Measurements from ENCODE around the gene KLHL8.
"Not testable (repeated sequence)": the region's sequence is repeated elsewhere in the genome, so short reads cannot be mapped to it uniquely, and the experiment has no call there.

KLHL8 gene

DNA sequence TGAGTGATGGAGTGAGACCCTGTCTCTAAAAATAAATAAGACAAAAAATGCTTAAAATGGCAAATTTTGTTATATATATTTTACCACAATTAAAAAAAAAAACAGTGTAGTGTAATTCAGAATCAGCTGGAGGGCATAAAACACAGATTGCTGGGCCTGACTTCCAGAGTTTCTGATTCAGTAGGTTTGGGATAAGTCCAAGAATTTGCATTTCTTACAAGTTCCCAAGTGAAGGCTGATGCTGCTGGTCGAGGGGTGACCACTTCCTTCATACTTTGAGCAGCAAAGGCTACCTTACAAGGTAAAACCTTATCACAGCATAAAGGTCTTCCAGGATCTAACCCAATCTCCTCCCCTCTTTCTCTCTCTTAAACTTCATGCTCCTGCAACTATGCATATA, 40.7 kb downstream of the KLHL8 start:
- DNase-seq (ENCODE audit: low read depth, low spot score), result no peak

DNA sequence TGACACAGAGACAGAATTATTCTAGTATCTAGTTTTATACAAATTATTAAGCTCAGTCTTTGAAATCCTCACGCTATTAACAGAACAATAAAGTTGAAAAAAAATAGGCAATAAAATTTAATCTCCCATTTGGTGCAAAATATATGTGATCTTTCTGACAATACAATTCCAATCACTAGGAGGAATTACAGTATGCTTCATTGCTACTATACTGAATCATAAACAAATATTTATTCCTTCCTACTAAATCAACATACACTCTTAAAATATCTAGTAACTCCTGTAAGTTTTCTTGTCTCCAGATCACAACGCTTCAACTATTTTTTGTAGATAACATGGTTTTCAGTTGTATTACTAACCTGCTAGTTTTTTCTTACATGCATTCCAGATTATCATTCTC, 45.7 kb downstream of the KLHL8 start:
- no peak for DNase-seq (ENCODE audit: low read depth, low spot score)

DNA sequence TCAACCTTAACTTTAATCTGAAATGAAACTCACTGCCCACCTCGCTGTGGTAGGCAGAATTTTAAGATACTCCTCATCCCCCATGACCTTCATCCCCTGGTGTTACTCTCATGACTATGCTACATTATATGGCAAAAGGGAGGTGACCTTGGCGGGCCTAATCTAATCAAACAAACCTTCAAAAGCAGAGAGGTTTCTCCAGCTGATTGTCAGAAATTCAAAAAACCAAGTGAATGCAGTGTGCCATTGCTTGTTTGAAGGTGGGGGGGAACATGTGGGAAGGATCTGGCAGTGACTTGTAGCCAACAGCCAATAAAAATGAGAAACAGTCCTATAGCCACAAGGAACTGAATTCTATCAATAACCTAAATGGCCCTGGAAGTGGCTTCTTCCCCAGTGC, 48.5 kb downstream of the KLHL8 start:
- DNase-seq (ENCODE audit: low read depth, low spot score), result no peak

DNA sequence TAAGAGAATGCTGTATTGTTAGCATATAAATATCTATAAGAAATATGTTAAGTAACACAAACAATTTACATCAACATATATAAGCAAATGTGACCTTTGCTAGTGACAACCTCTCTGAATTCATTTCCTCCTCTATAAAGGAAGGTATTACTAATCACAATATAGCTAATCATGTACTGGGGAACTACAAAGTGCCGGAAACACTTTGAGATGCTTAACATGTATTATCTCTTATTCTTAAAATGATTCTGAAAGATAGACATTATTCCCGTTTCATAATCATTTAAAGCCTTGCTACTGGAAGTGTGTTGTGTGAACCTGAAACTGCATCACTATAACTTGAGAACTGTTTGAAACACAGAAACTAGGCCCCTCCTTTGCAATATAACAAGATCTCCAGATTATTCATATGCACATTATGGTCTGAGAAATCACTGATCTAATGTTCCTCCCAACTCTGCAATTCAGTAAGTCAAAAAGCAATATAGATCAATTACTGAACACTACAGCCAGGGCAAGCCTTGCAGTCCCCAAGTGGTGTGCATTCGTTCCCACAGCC, 54.0 kb downstream of the KLHL8 start:
- DNase-seq (ENCODE audit: low read depth, low spot score), result no peak

DNA sequence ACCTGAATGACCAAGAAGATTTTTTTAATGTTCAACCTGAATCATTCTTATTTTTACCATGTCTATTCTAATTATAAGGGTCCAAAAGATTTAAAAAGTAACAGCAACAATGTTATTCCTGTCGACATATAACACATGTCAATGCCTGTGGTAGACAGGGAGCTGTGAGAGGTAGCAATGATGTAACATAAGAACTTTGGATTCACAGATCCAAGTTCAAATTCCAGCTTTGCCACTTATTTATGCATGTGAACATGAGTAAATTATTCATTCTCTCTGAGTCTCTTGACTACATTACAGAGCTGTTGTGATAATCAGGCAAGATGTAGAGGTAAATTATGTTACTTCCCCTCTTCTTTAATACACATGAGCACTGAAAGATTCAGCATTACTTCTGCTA, 54.5 kb downstream of the KLHL8 start:
- no peak for DNase-seq (ENCODE audit: low read depth, low spot score)

DNA sequence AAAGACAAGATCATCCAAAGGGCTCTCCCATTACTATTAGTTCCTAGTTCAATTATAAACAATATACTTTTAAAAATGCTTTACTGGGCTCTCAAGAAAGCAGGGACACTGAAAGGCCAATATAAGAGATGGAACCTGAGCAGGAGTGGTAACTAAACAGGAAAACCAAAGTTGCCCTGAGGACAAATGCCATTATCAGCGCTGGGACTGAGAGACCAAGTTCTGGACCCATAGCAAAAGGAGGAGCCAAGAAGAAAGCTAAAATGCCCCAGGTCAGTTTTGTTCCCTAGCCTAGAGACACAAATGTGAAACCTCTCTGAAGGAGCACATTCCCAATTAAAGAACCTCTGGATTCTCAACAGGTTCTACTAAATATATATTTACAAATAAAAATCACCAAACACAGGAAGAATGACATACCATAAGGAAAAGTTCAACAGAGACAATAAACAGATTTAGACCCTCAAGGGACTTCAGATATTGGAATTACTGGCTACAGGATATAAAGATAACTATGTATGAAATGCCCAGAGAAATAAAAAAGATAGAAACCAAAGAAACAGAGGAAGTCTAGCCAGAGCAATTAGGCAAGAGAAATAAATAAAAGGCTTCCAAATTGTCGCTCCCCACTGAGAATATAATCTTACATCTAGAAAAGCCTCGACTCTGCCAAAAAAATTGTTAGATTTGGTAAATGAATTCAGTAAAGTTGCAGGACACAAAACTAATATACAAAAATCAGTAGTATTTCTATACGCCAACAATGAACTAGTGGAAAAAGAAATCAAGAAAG, 67.1 kb downstream of the KLHL8 start:
- DNase-seq (ENCODE audit: low read depth, low spot score), result peak; percentile 71

DNA sequence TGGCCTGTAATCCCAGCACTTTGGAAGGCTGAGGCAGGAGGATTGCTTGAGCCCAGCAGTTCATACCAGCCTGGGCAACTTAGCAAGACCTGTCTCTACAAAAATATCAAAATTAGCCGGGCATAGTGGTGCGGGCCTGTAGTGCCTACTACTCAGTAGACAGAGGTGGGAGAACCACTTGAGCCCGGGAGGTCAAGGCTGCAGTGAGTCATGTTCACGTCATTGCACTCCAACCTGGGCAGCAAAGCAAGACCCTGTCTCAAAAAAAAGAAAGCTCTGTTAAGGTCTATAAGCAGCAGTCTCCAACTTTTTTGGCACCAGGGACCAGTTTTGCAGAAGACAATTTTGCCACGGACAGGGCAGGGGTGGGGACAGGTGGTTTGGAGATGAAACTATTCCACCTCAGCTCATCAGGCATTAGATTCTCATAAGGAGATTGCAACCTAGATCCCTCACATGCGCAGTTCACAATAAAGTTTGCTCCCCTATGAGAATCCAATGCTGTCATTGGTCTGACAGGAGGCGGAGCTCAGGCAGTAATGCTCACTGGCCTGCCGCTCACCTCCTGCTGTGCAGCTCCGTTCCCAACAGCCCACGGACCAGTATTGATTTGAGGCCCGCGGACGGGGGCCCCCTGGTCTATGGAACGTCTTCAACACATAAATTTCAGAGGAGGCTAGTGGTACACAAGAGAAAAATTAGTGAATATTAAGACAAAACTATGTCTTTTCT, 67.9 kb downstream of the KLHL8 start:
- DNase-seq (ENCODE audit: low read depth, low spot score), result peak; percentile 31

DNA sequence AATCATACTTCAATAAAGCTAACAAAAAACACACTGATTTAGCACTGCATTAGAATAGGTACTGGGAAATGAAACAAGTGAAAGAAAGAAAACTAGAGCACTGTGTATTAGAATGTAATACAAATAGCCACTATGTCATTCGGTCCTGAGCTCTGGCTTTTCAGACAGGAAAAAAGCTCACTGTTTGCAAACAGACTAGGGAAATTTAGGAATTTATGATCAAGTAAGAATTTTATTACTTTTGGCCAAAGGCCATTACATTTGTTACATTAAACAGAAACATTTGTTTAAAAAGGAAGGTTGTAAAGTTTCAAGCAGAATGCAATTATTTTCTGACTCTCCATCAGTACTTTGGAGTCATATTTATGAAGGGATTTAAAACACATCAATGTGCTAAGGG, 68.7 kb downstream of the KLHL8 start:
- no peak for DNase-seq (ENCODE audit: low read depth, low spot score)

DNA sequence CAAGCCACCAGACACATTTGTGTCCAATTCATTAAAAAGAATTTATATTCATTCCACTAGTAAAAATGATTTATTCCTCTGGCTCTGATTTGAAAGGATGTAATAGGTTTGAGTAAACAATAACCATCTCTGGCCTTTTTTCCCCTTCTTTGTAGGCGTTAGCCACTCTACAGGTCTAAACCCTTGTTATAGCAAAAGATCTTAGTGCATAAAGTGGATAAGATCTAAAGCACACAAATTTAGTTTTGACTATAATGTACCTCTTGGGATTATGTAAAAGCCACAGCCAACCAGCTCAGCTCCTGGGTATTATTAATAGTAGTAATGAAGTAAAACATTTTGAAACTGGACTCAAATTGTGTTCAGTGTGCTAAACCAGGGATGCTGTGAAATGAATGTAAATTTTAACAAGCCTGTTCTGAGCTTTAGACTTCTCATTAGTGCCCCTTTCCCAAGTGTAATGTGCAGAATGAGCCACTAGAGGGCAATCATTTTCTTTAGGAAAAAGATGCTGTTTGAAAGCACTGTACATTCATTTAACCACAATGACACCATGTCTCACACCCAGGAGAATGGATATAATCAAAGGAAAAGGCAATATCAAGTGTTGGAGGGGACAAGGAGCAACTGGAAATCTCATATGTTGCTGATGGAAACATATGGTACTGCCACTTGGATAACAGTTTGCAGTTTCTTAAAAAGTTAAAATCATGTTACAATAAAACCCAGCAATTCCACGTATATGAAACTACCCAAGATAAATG, 69.7 kb downstream of the KLHL8 start:
- DNase-seq (ENCODE audit: low read depth, low spot score), result peak; percentile 20

DNA sequence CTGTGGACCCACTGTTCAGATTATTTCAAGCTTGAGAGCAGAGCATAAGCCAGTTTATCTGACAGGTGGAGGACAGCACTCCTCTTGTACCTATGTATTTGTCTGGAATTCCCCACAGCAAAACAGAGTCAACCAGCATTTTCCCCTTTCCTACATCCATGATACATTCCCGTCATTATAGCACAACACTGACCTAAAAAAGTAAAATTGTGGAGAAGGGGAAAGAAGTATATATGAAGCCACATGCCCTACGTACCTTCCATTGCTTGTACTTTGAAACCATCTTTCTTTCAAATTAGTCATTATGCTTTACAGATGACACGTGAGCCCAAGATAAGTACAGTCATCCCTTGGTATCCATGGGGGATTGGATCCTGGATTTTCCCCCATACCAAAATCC, 73.3 kb downstream of the KLHL8 start:
- DNase-seq (ENCODE audit: low read depth, low spot score), result no peak

DNA sequence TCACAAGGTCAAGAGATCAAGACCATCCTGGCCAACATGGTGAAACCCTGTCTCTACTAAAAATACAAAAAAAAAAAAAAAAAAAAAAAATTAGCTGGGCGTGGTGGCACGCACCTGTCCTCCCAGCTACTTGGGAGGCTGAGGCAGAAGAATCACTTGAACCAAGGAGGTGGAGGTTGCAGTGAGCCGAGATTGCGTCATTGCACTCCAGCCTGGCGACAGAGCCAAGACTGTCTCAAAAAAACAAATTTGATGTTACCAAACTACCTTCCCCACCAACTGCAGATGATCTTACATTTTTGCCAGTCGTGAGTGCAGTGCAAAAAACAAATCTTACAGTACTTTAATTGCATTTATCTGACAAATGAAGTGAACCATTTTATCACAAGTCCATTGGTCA, 74.5 kb downstream of the KLHL8 start:
- DNase-seq (ENCODE audit: low read depth, low spot score), result not testable (repeated sequence)

DNA sequence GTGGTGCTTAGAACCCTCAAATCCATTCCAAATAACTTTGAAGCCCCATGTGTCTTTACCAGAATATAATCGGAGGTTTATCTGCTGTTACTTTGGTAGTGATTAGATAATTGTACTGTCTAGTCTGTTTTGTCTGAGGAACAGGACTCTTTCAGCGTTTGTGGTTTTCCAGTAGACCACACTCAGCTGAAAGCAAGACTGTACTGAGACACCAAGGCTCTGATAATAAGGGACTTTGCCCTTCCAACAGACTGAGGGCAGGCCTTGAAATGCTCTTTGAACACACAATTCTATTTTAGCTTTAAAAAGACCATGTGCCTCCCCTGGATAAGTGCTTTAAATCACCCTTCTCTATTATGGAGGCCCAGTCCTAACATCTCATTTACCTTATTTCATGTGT, 76.1 kb downstream of the KLHL8 start:
- no peak for DNase-seq (ENCODE audit: low read depth, low spot score)

DNA sequence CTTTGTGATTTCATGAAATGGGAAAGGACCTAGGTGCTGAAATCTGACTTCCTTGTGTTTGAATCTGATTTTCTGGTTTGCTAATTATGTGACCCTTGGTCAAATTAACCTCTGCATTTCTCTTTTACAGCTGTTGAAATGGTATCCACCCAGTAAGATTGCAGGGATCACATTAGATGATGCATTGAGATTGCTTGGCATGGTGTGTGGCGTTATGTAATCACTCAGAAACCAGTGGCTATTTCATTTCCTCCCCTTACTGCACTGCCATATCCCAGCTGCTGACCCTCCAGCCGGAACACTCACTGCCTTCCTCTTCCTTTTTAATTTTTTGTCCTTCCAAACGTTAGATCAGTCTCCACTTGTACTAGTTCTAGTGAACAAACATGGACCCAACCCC, 79.0 kb downstream of the KLHL8 start:
- DNase-seq (ENCODE audit: low read depth, low spot score), result no peak

DNA sequence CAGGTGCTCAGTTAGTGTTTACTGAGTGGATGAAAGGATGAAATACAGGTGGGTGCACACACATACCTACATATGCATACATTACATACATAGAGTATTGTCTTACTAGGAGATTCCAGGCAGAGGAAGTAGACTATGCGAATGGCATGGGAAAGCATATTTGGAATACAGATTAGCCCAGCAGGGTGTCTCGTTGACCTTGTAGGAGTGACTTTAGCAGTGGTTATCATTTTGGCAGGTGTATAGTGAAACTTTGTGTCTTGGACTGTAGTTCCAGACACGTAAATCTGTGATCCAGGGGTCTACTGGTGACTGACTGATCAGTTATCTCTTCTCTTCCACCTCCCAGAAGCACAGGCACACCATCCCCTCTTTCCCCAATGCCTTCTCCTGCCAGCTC, 86.3 kb downstream of the KLHL8 start:
- no peak for DNase-seq (ENCODE audit: low read depth, low spot score)

DNA sequence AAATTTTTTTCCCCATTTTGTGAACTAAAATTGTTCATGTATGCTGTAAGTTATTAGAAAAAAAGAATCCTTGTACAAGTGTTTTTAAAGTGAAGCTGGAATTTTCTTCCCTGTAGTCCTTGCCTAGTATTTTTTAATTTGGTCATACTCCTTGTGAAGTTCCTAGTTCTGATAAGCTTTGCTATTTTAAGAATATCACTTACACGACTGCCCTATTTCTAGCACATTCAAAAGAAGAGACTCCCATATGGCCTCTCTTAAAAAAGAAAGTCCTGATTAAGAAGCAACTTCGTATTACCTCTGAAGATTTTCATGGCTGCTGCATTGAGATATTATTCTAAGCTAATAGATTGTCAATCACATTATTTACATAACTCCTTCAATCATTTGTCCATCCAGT, 87.2 kb downstream of the KLHL8 start:
- DNase-seq (ENCODE audit: low read depth, low spot score), result no peak

DNA sequence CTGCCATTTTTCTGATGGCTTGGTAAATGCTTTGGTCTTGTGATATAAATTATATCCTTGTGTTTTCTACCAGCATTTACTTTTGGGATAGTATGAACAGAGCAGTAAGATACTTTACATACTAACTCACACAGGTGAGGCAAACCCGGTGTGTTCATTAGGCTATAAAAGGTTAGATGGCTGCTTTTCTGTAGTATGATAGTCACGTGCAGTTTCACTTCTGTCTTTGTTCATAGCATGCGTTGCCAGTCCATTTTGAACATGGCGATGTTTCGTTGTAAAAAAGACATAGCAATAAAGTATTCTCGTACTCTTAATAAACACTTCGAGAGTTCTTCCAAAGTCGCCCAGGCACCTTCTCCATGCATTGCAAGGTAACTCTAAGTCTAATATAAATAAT, 88.4 kb downstream of the KLHL8 start:
- no peak for DNase-seq (ENCODE audit: low read depth, low spot score)

DNA sequence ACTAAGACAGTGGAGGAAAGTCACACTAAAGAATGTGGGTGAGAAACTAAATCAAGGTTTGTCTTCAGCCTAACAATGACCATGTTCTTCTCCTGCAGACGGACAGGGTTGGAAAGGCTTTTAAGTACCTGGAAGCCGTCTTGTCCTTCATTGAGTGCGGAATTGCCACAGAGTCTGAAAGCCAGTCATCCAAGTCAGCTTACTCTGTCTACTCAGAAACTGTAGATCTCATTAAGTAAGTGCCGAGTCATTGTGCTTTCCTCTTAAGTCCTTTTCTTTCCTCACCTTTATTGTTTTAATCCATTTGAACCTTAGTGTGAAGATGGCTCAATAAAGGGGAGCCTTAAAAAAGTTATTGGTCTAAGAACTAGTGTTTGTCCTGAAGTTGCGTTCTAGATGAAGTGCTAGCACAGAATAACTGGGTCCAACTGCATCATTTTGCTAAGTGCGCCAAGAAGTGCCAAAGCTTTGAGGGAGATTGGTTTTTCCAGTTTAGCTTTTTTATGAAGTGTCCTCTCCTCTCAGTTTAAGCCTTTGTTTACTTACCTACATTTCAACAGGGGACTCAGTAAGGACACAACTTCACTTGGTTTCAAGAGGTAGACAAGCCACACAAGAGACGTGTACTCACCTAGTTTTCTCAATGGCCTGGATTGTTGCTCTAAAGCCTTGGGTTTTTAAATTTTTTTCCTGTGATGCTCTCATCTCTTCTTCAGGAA, 89.3 kb downstream of the KLHL8 start:
- no peak for DNase-seq (ENCODE audit: low read depth, low spot score)

DNA sequence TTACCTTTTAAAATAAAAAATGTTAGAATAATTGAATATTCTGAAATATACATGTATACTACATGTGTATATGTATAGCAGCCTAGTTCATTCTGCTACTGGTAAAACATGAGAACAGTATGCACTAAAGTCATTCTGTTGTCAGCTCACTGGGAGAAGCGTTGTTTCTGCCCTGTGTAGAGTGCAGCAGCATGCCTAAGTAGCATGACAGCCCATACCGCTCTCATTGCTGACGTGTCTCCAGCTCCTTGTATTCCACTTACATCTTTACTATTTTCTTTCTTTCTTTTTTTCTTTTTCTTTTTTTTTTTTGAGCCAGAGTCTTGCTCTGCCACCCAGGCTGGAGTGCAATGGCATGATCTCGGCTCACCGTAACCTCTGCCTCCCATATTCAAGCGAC, 90.7 kb downstream of the KLHL8 start:
- DNase-seq (ENCODE audit: low read depth, low spot score), result no peak

DNA sequence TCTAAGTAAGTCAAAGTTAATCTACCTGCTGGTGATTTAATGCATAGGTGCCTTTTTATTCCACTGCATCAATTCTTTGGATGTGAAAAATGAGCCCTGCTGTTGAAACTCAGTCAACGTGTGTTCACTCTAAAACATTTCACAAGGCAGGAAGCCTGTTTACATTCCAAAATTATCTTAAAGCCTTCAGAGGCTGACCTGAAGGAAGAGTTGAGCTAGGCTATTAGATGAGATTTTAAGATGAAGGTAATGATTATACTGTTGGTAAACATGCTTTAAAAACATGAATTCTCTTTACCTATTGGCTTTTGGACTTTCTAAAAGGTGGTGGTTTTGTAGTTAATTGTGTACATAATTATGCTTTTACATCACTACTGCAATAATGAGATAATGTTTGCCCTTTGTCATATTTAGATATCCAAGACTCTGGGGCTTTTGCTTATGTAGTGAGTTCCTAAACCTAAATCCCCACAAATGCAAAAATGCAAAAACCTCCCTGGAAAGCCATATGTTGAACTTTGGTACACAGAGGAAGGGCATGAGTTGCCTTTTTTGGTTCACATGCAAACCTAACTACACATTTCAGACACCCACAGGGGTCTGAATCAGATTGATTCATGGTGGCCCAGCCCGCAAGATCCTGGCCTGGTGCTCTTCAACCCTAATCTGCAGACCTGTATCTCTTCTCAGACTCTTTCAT, 92.3 kb downstream of the KLHL8 start:
- DNase-seq (ENCODE audit: low read depth, low spot score), result no peak

DNA sequence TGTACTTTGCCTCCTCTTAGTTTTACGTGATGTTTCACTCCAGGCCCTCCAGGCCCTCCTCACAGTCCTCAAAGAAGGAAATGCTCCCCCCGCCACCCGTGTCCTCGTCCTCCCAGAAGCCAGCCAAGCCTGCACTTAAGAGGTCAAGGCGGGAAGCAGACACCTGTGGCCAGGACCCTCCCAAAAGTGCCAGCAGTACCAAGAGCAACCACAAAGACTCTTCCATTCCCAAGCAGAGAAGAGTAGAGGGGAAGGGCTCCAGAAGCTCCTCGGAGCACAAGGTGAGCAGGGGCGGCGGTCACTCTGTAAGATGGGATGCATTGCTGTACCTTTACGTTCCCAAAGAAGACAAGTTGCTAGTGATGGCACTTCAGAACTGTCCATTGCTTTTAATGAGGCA, 94.4 kb downstream of the KLHL8 start:
- DNase-seq (ENCODE audit: low read depth, low spot score), result no peak

DNA sequence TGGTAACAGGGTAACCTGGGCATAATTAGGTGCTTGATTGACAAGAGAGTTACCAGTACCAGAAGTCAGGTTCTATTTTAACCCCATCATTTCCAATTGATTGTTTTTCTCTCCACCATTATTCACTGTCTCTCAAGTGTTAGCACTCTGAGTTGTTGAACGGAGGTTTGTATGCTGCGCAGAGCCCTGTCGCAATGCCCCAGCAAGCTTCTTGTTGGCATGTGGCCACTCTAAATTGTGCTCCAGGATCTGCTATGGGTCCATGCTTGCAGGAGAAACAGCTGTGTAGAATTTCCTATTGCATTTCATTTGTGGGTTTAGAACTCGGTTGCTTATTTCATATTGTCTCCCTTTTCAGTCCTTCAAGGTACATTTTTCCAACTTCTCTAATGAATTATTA, 98.2 kb downstream of the KLHL8 start:
- no peak for DNase-seq (ENCODE audit: low read depth, low spot score)

Data from ELF-1 (cell line).